Ishikawa (cell line): ENCODE data around the gene U2SURP.

Experiments used
- NFIC ChIP-seq: IDR thresholded peaks from 2 replicates; pipeline ENCODE4 v1.6.1; 2012
- TCF12 ChIP-seq: IDR thresholded peaks from 2 replicates; pipeline ENCODE4 v1.6.1; 2012; ENCODE audit warnings: low read depth

The U2SURP gene

DNA sequence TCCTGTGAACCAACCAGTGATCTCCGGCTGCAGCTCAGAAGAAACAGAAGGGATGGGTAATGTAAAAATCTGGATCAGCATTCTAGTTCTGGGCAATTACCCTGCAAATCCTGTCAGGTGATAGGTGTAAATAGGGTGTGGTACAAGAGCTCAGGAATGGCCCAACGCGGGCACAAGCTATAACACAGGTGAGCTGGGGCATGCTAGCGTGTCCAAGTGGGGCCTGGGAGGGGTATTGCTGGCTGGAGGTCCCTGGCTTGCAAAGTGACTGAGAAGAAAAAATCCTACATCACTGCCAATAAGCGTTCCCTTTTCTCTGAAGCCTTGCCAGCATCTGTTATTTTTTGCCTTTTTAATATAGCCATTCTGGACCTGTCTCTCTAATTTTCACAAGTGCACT, 108.5 kb downstream of the U2SURP start:
- TF ChIP-seq TCF12 = no peak
- 0 out of 2 replicates have a peak, but pooled peaks have one; percentile 14 for TF ChIP-seq NFIC
